SK-N-MC (cell line): Measurements from ENCODE around the gene TOX2.

ENCODE experiments used
- EZH2 ChIP-seq: fragments of 200-600 bp; sonication (generic); IDR thresholded peaks from one replicate; pipeline ENCODE4 v1.6.1; 2017; ENCODE audit warnings: antibody characterized with exemption
- POLR2AphosphoS5 ChIP-seq: IDR thresholded peaks from 2 replicates; pipeline ENCODE4 v1.6.1; 2012; ENCODE audit warnings: mild to moderate bottlenecking, low read depth, low read length, borderline replicate concordance

DNA sequence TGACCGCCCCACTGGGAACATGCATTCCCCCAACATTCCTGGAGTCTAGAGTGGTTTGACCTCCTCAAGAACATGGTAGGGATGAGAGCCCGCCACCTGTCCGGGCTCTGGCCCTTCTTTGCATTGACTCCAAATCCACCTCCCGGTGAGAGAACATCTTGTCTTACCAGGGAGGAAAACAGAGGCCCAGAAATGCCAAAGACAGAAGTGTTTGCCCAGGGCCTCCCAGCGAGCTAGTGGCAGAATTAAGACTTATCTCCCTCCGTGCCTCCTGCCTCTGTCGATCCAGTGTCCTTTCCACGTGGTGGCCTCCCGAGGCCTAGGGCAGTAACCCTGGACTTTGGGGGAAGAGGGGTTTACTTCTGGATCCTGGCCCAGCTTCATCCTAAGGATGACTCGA lies 137.5 kb downstream of the TOX2 start:
- no peak for TF ChIP-seq EZH2
- no peak for TF ChIP-seq POLR2AphosphoS5
